Activated B cell treated with CpG ODN at 0.5 μM for 24 hours (primary cell): ENCODE results near the gene BABAM2. TPM values are rescaled to one million over a fixed set of nuclear protein-coding genes. Genes with fewer than 3 reads are reported as not detected.

Experiments
- ATAC-seq: fragments of 200-7000 bp; cut with Tn5 transposase; one replicate; pipeline ENCODE4 v1.10.0; 2021; ENCODE audit warnings: low read depth, mild to moderate bottlenecking, moderate library complexity
- CTCF ChIA-PET: fragments of 350-600 bp; sonication (Branson Sonifier 250); formaldehyde crosslinking; loops from one replicate; lab custom pipeline; 2021; ENCODE audit warnings: antibody characterized with exemption; lab: Charles Lee
- POLR2A ChIA-PET: fragments of 350-600 bp; sonication (Branson Sonifier 250); formaldehyde crosslinking; loops from one replicate; lab custom pipeline; 2021; ENCODE audit warnings: antibody characterized with exemption; lab: Charles Lee
- DNase-seq: peaks from one replicate; pipeline ENCODE4 v3.0.0; 2022
- H3K27ac Mint-ChIP-seq: one replicate; pipeline ENCODE4 v1.8.0; 2020; ENCODE audit warnings: mixed read lengths
- H3K27me3 Mint-ChIP-seq: one replicate; pipeline ENCODE4 v1.8.0; 2021; ENCODE audit warnings: mixed read lengths
- H3K36me3 Mint-ChIP-seq: one replicate; pipeline ENCODE4 v1.8.0; 2021; ENCODE audit warnings: low read depth, mixed read lengths
- H3K4me1 Mint-ChIP-seq: one replicate; pipeline ENCODE4 v1.8.0; 2021; ENCODE audit warnings: mixed read lengths
- H3K4me3 Mint-ChIP-seq: one replicate; pipeline ENCODE4 v1.8.0; 2020; ENCODE audit warnings: mild to moderate bottlenecking, mixed read lengths
- H3K9me3 Mint-ChIP-seq: one replicate; pipeline ENCODE4 v1.8.0; 2020; ENCODE audit warnings: mixed read lengths
- CTCF ChIP-seq: fragments of 200-600 bp; IDR thresholded peaks from one replicate; pipeline ENCODE4 v1.8.0; 2022; ENCODE audit warnings: antibody characterized with exemption, mild to moderate bottlenecking
- intact Hi-C: fragments of 100-400 bp; cut with micrococcal nuclease; formaldehyde crosslinking; loops from one replicate; pipeline ENCODE4 v1.15.1; 2024
- total RNA-seq: library from RNA; stranded (reverse); gene quantifications from 2 replicates; pipeline ENCODE4 v1.2.3, GENCODE V29; 2022

Gene BABAM2
- total RNA-seq, 1 donor from 2014 or later = 55.6 TPM

- ChIA-PET CTCF (no interaction called here), POLR2A (interaction anchor here (0.6 to 2.1 kb wide), 9 partner anchors 30 to 1543 kb away, joined by 3 to 15 read pairs (median 3); partner anchors contain the start of genes ADGRF3, FOSL2, MRPL33 and SELENOI)
- intact Hi-C loops = loop anchor here (1.0 to 10.0 kb wide), 10 partner anchors 118 to 1855 kb away; partner anchors contain the start of genes ADGRF3, AGBL5, CCDC121 and EIF2B4
- TF ChIP-seq CTCF = no peak
- peaks cover 69% of the 10 kb centered on the region for H3K4me1 Mint-ChIP-seq
- DNase-seq (no peak), ATAC-seq (no peak)
- H3K27me3 Mint-ChIP-seq = peaks cover 2% of the 10 kb centered on the region
- no peaks in the 10 kb centered on the region for H3K9me3 Mint-ChIP-seq
- peak overlapping the region; percentile 99 for H3K27ac Mint-ChIP-seq
- peak overlapping the region; percentile 99 for H3K4me3 Mint-ChIP-seq
- H3K36me3 Mint-ChIP-seq = peaks cover 22% of the 10 kb centered on the region
These were observed 769 bp upstream of the BABAM2 start for GRCh38 chr2:27889774-27890145.

- Mint-ChIP-seq H3K4me3 (peak overlapping the region; percentile 99), H3K27ac (peak overlapping the region; percentile 99), H3K36me3 (peaks cover 31% of the 10 kb centered on the region), H3K27me3 (peaks cover 2% of the 10 kb centered on the region), H3K9me3 (no peaks in the 10 kb centered on the region), H3K4me1 (peaks cover 76% of the 10 kb centered on the region)
- DNase-seq (peak; percentile 80), ATAC-seq (peak; percentile 37)
- ChIA-PET POLR2A (interaction anchor here (0.7 to 2.1 kb wide), 9 partner anchors 14 to 979 kb away, joined by 3 to 14 read pairs (median 3); partner anchors contain the start of genes CCDC121, GPN1, MRPL33 and TRMT61B), CTCF (no interaction called here)
- TF ChIP-seq CTCF = no peak
- intact Hi-C loops = loop anchor here (1.0 to 10.0 kb wide), 10 partner anchors 120 to 1856 kb away; partner anchors contain the start of genes ADGRF3, AGBL5, CCDC121 and EIF2B4
These were observed 569 bp downstream of the BABAM2 start for GRCh38 chr2:27890924-27891672.

GRCh38 chr2:27891673-27892105 lies 1.2 kb downstream of the BABAM2 start:
- POLR2A ChIA-PET = interaction anchor here (0.6 to 2.1 kb wide), 8 partner anchors 9 to 979 kb away, joined by 3 to 14 read pairs (median 3); partner anchors contain the start of genes MRPL33 and TRMT61B
- no peak for TF ChIP-seq CTCF
- peak overlapping the region; percentile 99 for H3K4me3 Mint-ChIP-seq
- peaks cover 2% of the 10 kb centered on the region for H3K27me3 Mint-ChIP-seq
- DNase-seq (no peak), ATAC-seq (no peak)
- H3K27ac Mint-ChIP-seq = peak overlapping the region; percentile 99
- peaks cover 81% of the 10 kb centered on the region for H3K4me1 Mint-ChIP-seq
- H3K9me3 Mint-ChIP-seq = no peaks in the 10 kb centered on the region
- intact Hi-C loops = loop anchor here (2.0 to 10.0 kb wide), 7 partner anchors 403 to 1857 kb away; partner anchors contain the start of genes ADGRF3, AGBL5, EIF2B4 and IFT172
- CTCF ChIA-PET = no interaction called here
- peaks cover 36% of the 10 kb centered on the region for H3K36me3 Mint-ChIP-seq

- DNase-seq (no peak), ATAC-seq (no peak)
- ChIA-PET CTCF (no interaction called here), POLR2A (no interaction called here)
- TF ChIP-seq CTCF = no peak
- Mint-ChIP-seq H3K36me3 (peaks cover 49% of the 10 kb centered on the region), H3K27me3 (peaks cover 2% of the 10 kb centered on the region), H3K4me3 (no peak overlapping the region), H3K27ac (no peak overlapping the region), H3K4me1 (peaks cover 83% of the 10 kb centered on the region), H3K9me3 (no peaks in the 10 kb centered on the region)
- intact Hi-C loops = loop anchor here (5.0 to 10.0 kb wide), 3 partner anchors 521 to 1548 kb away; partner anchors contain the start of genes ADGRF3, AGBL5, EIF2B4 and SELENOI
These were observed 2.5 kb downstream of the BABAM2 start for GRCh38 chr2:27893006-27893405.

- Mint-ChIP-seq H3K36me3 (peaks cover 72% of the 10 kb centered on the region), H3K4me3 (peak overlapping the region; percentile 47), H3K27ac (peak overlapping the region; percentile 86), H3K27me3 (no peaks in the 10 kb centered on the region), H3K4me1 (peaks cover 55% of the 10 kb centered on the region), H3K9me3 (no peaks in the 10 kb centered on the region)
- no peak for TF ChIP-seq CTCF
- ATAC-seq = peak; percentile 49
- ChIA-PET POLR2A (no interaction called here), CTCF (no interaction called here)
- no peak for DNase-seq
- intact Hi-C loops = loop anchor here (10.0 kb wide), 1 partner anchor 1553 kb away; the partner anchor contains the start of genes ADGRF3 and SELENOI
These were observed 7.2 kb downstream of the BABAM2 start for GRCh38 chr2:27897717-27898116.
